WTC11 (cell line): ENCODE data around the gene MTPN. TPM values are rescaled to one million over a fixed set of nuclear protein-coding genes. Genes with fewer than 3 reads are reported as not detected.
A peak's percentile ranks its signal among the peaks of the same experiment; 100 is the strongest.

ENCODE experiments used
- ATAC-seq: fragments of 200-7000 bp; cut with Tn5 transposase; 2 replicates; pipeline ENCODE4 v1.10.0; 2021; ENCODE audit warnings: mild to moderate bottlenecking, moderate library complexity
- CTCF ChIA-PET: fragments of 300-600 bp; sonication (Branson Sonifier 250); formaldehyde crosslinking; loops from one replicate; lab custom pipeline; 2021; ENCODE audit warnings: antibody characterized with exemption; lab: Charles Lee
- POLR2A ChIA-PET: fragments of 350-600 bp; sonication (Branson Sonifier 250); formaldehyde crosslinking; loops from one replicate; lab custom pipeline; 2021; ENCODE audit warnings: antibody characterized with exemption; lab: Charles Lee
- DNase-seq: peaks from one replicate; pipeline ENCODE4 v3.0.0; 2021; ENCODE audit warnings: low spot score
- H3K27ac Mint-ChIP-seq: 2 replicates; pipeline ENCODE4 v1.8.0; 2021; ENCODE audit warnings: mixed read lengths
- H3K27me3 Mint-ChIP-seq: 2 replicates; pipeline ENCODE4 v1.8.0; 2021; ENCODE audit warnings: low read depth, mild to moderate bottlenecking, moderate library complexity, mixed read lengths
- H3K36me3 Mint-ChIP-seq: 2 replicates; pipeline ENCODE4 v1.8.0; 2021; ENCODE audit warnings: mixed read lengths
- H3K4me1 Mint-ChIP-seq: 2 replicates; pipeline ENCODE4 v1.8.0; 2022; ENCODE audit warnings: mixed read lengths
- H3K4me3 Mint-ChIP-seq: 2 replicates; pipeline ENCODE4 v1.8.0; 2021; ENCODE audit warnings: mild to moderate bottlenecking, moderate library complexity, mixed read lengths
- H3K9me3 Mint-ChIP-seq: 2 replicates; pipeline ENCODE4 v1.8.0; 2021; ENCODE audit warnings: mixed read lengths
- AFF4 ChIP-seq: sonication (generic); formaldehyde crosslinking; IDR thresholded peaks from 2 replicates; pipeline ENCODE4 v1.8.1; 2023; ENCODE audit warnings: mild to moderate bottlenecking, missing genetic modification reagents, borderline replicate concordance
- ATF6 ChIP-seq: sonication (generic); formaldehyde crosslinking; IDR thresholded peaks from 2 replicates; pipeline ENCODE4 v1.8.1; 2023; ENCODE audit warnings: mild to moderate bottlenecking, missing genetic modification reagents
- GABPB1 ChIP-seq: sonication (generic); formaldehyde crosslinking; IDR thresholded peaks from 2 replicates; pipeline ENCODE4 v1.8.1; 2023; ENCODE audit warnings: mild to moderate bottlenecking, missing genetic modification reagents
- HMGXB4 ChIP-seq: sonication (generic); formaldehyde crosslinking; IDR thresholded peaks from 2 replicates; pipeline ENCODE4 v1.8.1; 2023; ENCODE audit warnings: mild to moderate bottlenecking, moderate library complexity, missing genetic modification reagents
- JUN ChIP-seq: sonication (generic); formaldehyde crosslinking; IDR thresholded peaks from 2 replicates; pipeline ENCODE4 v1.8.0; 2023; ENCODE audit warnings: mild to moderate bottlenecking, missing genetic modification reagents
- KAT7 ChIP-seq: sonication (generic); formaldehyde crosslinking; IDR thresholded peaks from 2 replicates; pipeline ENCODE4 v1.8.1; 2023; ENCODE audit warnings: missing genetic modification reagents, mild to moderate bottlenecking, borderline replicate concordance
- NFATC4 ChIP-seq: fragments of 250-450 bp; sonication (Bioruptor Pico); IDR thresholded peaks from 2 replicates; pipeline ENCODE4 v1.9.0; 2021; ENCODE audit warnings: mild to moderate bottlenecking
- NFYB ChIP-seq: sonication (generic); formaldehyde crosslinking; conservative IDR thresholded peaks from 2 replicates; pipeline ENCODE4 v1.8.0; 2022; ENCODE audit warnings: low read depth, missing genetic modification reagents
- PRDM15 ChIP-seq: sonication (generic); formaldehyde crosslinking; IDR thresholded peaks from 2 replicates; pipeline ENCODE4 v1.8.0; 2022; ENCODE audit warnings: missing genetic modification reagents
- PREB ChIP-seq: sonication (generic); formaldehyde crosslinking; IDR thresholded peaks from 2 replicates; pipeline ENCODE4 v1.8.1; 2022; ENCODE audit warnings: mild to moderate bottlenecking, missing genetic modification reagents, moderate library complexity, borderline replicate concordance
- PRRX2 ChIP-seq: fragments of 250-450 bp; sonication (Bioruptor Pico); IDR thresholded peaks from 2 replicates; pipeline ENCODE4 v1.8.0; 2021; ENCODE audit warnings: mild to moderate bottlenecking
- RELA ChIP-seq: sonication (generic); formaldehyde crosslinking; IDR thresholded peaks from 2 replicates; pipeline ENCODE4 v1.8.1; 2022; ENCODE audit warnings: missing genetic modification reagents, mild to moderate bottlenecking, borderline replicate concordance
- TEAD4 ChIP-seq: sonication (generic); formaldehyde crosslinking; IDR thresholded peaks from 2 replicates; pipeline ENCODE4 v1.8.0; 2022; ENCODE audit warnings: mild to moderate bottlenecking, missing genetic modification reagents
- ZBTB21 ChIP-seq: sonication (generic); formaldehyde crosslinking; IDR thresholded peaks from 2 replicates; pipeline ENCODE4 v1.8.1; 2023; ENCODE audit warnings: mild to moderate bottlenecking, missing genetic modification reagents, borderline replicate concordance
- ZNF317 ChIP-seq: sonication (generic); formaldehyde crosslinking; IDR thresholded peaks from 2 replicates; pipeline ENCODE4 v1.8.1; 2023; ENCODE audit warnings: low read depth, mild to moderate bottlenecking, moderate library complexity, missing genetic modification reagents, borderline replicate concordance
- ZNF396 ChIP-seq: fragments of 250-450 bp; sonication (Bioruptor Pico); IDR thresholded peaks from 2 replicates; pipeline ENCODE4 v1.8.0; 2021; ENCODE audit warnings: mild to moderate bottlenecking, moderate library complexity, borderline replicate concordance
- ZNF416 ChIP-seq: fragments of 250-450 bp; sonication (Bioruptor Pico); IDR thresholded peaks from 2 replicates; pipeline ENCODE4 v1.9.0; 2021; ENCODE audit warnings: mild to moderate bottlenecking, inconsistent platforms
- ZNF425 ChIP-seq: fragments of 250-450 bp; sonication (Bioruptor Pico); conservative IDR thresholded peaks from 2 replicates; pipeline ENCODE4 v1.9.0; 2021; ENCODE audit warnings: mild to moderate bottlenecking
- total RNA-seq: library from RNA; stranded (reverse); gene quantifications from 3 replicates; pipeline ENCODE4 v1.2.3, GENCODE V29; 2021

MTPN gene
- total RNA-seq, 1 experiment from 2014 or later: 92.5 TPM

- TF ChIP-seq AFF4 (no peak), RELA (CRISPR knock-in tag) (no peak), TEAD4 (no peak)
These were observed 54.9 kb downstream of the MTPN start (continued) for GRCh38 chr7:135922263-135922662.

GRCh38 chr7:135920478-135920877 is 56.7 kb downstream of the MTPN start:
- ATAC-seq: no peak
- Mint-ChIP-seq H3K27ac (no peak overlapping the region), H3K4me1 (peaks cover 6% of the 10 kb centered on the region; the same call in 1 of the 2 replicates), H3K4me3 (no peak overlapping the region), H3K27me3 (no peaks in the 10 kb centered on the region), H3K36me3 (no peaks in the 10 kb centered on the region), H3K9me3 (peaks cover 4% of the 10 kb centered on the region; the same call in 1 of the 2 replicates)
- TF ChIP-seq ZBTB21 (CRISPR knock-in tag) (no peak), ZNF416 (CRISPR knock-in tag) (no peak), JUN (CRISPR knock-in tag) (no peak), ATF6 (CRISPR knock-in tag) (no peak)
- ChIA-PET POLR2A (no interaction called here), CTCF (no interaction called here)
- no peak for DNase-seq

GRCh38 chr7:135919071-135919841 is 57.9 kb downstream of the MTPN start:
- peaks cover 4% of the 10 kb centered on the region; the same call in 1 of the 2 replicates for H3K9me3 Mint-ChIP-seq
- no peak overlapping the region for H3K4me3 Mint-ChIP-seq
- TF ChIP-seq PRRX2 (CRISPR knock-in tag) (no peak), PRDM15 (CRISPR knock-in tag) (no peak), PREB (CRISPR knock-in tag) (no peak), JUN (CRISPR knock-in tag) (no peak), NFATC4 (CRISPR knock-in tag) (no peak), GABPB1 (no peak), KAT7 (no peak), ZNF396 (CRISPR knock-in tag) (no peak), HMGXB4 (no peak), ZNF425 (CRISPR knock-in tag) (no peak), NFYB (no peak), ZNF317 (CRISPR knock-in tag) (no peak)

More at GRCh38 chr7:135919071-135919841, 57.9 kb downstream of the MTPN start:
- no peaks in the 10 kb centered on the region for H3K27me3 Mint-ChIP-seq
- H3K27ac Mint-ChIP-seq: no peak overlapping the region
- CTCF ChIA-PET: no interaction called here
- H3K4me1 Mint-ChIP-seq: peaks cover 6% of the 10 kb centered on the region; the same call in 1 of the 2 replicates
- peak; percentile 38 for ATAC-seq
- DNase-seq: no peak
- no peaks in the 10 kb centered on the region for H3K36me3 Mint-ChIP-seq
- POLR2A ChIA-PET: no interaction called here
